Measurements from ENCODE around the gene ARSA.
A peak's percentile ranks its signal among the peaks of the same experiment; 100 is the strongest.
"Not testable (repeated sequence)": the region's sequence is repeated elsewhere in the genome, so short reads cannot be mapped to it uniquely, and the experiment has no call there.

ARSA gene

GRCh38 chr22:50665738-50666137 lies 37.8 kb upstream of the ARSA start:
- Histone ChIP-seq H3K4me3 (ENCODE audit: insufficient read length, low read depth) (no peak overlapping the region), H3K4me1 (ENCODE audit: insufficient read depth, insufficient read length) (no peaks in the 10 kb centered on the region), H3K36me3 (ENCODE audit: insufficient read depth, insufficient read length, low read length) (no peaks in the 10 kb centered on the region), H3K9ac (ENCODE audit: insufficient read length, low read depth) (no peak overlapping the region), H3K9me3 (ENCODE audit: insufficient read depth, low read length) (no peaks in the 10 kb centered on the region), H3K27me3 (ENCODE audit: insufficient read depth, insufficient read length) (no peaks in the 10 kb centered on the region)
- no peak for TF ChIP-seq ZNF274 (IDR thresholded peaks at IDR 0.05; ENCODE audit: low read depth, low read length)
- DNase-seq (ENCODE audit: low read depth, low spot score): no peak

GRCh38 chr22:50665212-50665611 lies 37.3 kb upstream of the ARSA start:
- DNase-seq (ENCODE audit: low read depth, low spot score): no peak
- no peak for TF ChIP-seq SUZ12 (IDR thresholded peaks at IDR 0.05; ENCODE audit: extremely low read depth, insufficient read depth, insufficient read length)
- TF ChIP-seq YY1 (IDR thresholded peaks at IDR 0.05; ENCODE audit: insufficient read depth, insufficient read length): no peak
- TF ChIP-seq ZNF274 (IDR thresholded peaks at IDR 0.05; ENCODE audit: low read depth, low read length): no peak
- no peak overlapping the region for H3K4me3 ChIP-seq (ENCODE audit: insufficient read length, low read depth)
- no peaks in the 10 kb centered on the region for H3K9me3 ChIP-seq (ENCODE audit: insufficient read depth, low read length)
- H3K36me3 ChIP-seq (ENCODE audit: insufficient read depth, insufficient read length, low read length): no peaks in the 10 kb centered on the region
- H3K9ac ChIP-seq (ENCODE audit: insufficient read length, low read depth): no peak overlapping the region
- no peaks in the 10 kb centered on the region for H3K27me3 ChIP-seq (ENCODE audit: insufficient read depth, insufficient read length)
- H3K4me1 ChIP-seq (ENCODE audit: insufficient read depth, insufficient read length): no peaks in the 10 kb centered on the region

- H3K4me3 ChIP-seq (ENCODE audit: insufficient read length, low read depth): no peak overlapping the region
- DNase-seq (ENCODE audit: low read depth, low spot score): no peak
- H3K9ac ChIP-seq (ENCODE audit: insufficient read length, low read depth): no peak overlapping the region
- no peaks in the 10 kb centered on the region for H3K9me3 ChIP-seq (ENCODE audit: insufficient read depth, low read length)
- TF ChIP-seq YY1 (IDR thresholded peaks at IDR 0.05; ENCODE audit: insufficient read depth, insufficient read length): no peak
- TF ChIP-seq SUZ12 (IDR thresholded peaks at IDR 0.05; ENCODE audit: extremely low read depth, insufficient read depth, insufficient read length): no peak
- TF ChIP-seq ZNF274 (IDR thresholded peaks at IDR 0.05; ENCODE audit: low read depth, low read length): no peak
- no peaks in the 10 kb centered on the region for H3K27me3 ChIP-seq (ENCODE audit: insufficient read depth, insufficient read length)
- H3K4me1 ChIP-seq (ENCODE audit: insufficient read depth, insufficient read length): peaks cover 8% of the 10 kb centered on the region
- no peaks in the 10 kb centered on the region for H3K36me3 ChIP-seq (ENCODE audit: insufficient read depth, insufficient read length, low read length)
Measured at GRCh38 chr22:50660306-50660705, 32.4 kb upstream of the ARSA start.

GRCh38 chr22:50659711-50660110 lies 31.8 kb upstream of the ARSA start:
- not testable (repeated sequence) for H3K4me3 ChIP-seq (ENCODE audit: insufficient read length, low read depth); H3K4me1 ChIP-seq (ENCODE audit: insufficient read depth, insufficient read length); H3K9me3 ChIP-seq (ENCODE audit: insufficient read depth, low read length); DNase-seq (ENCODE audit: low read depth, low spot score); H3K27me3 ChIP-seq (ENCODE audit: insufficient read depth, insufficient read length); H3K9ac ChIP-seq (ENCODE audit: insufficient read length, low read depth); H3K36me3 ChIP-seq (ENCODE audit: insufficient read depth, insufficient read length, low read length)

GRCh38 chr22:50657925-50658324 lies 30.0 kb upstream of the ARSA start:
- Histone ChIP-seq H3K4me1 (ENCODE audit: insufficient read depth, insufficient read length) (peaks cover 8% of the 10 kb centered on the region), H3K9me3 (ENCODE audit: insufficient read depth, low read length) (no peaks in the 10 kb centered on the region), H3K27me3 (ENCODE audit: insufficient read depth, insufficient read length) (no peaks in the 10 kb centered on the region), H3K36me3 (ENCODE audit: insufficient read depth, insufficient read length, low read length) (no peaks in the 10 kb centered on the region), H3K4me3 (ENCODE audit: insufficient read length, low read depth) (no peak overlapping the region), H3K9ac (ENCODE audit: insufficient read length, low read depth) (no peak overlapping the region)
- DNase-seq (ENCODE audit: low read depth, low spot score): no peak
- TF ChIP-seq SUZ12 (IDR thresholded peaks at IDR 0.05; ENCODE audit: extremely low read depth, insufficient read depth, insufficient read length): no peak
- no peak for TF ChIP-seq ZNF274 (IDR thresholded peaks at IDR 0.05; ENCODE audit: low read depth, low read length)
- no peak for TF ChIP-seq YY1 (IDR thresholded peaks at IDR 0.05; ENCODE audit: insufficient read depth, insufficient read length)

GRCh38 chr22:50656122-50657070 lies 28.4 kb upstream of the ARSA start:
- peaks cover 8% of the 10 kb centered on the region for H3K4me1 ChIP-seq (ENCODE audit: insufficient read depth, insufficient read length)
- no peak for TF ChIP-seq SUZ12 (IDR thresholded peaks at IDR 0.05; ENCODE audit: extremely low read depth, insufficient read depth, insufficient read length)
- TF ChIP-seq ZNF274 (IDR thresholded peaks at IDR 0.05; ENCODE audit: low read depth, low read length): no peak
- H3K27me3 ChIP-seq (ENCODE audit: insufficient read depth, insufficient read length): no peaks in the 10 kb centered on the region
- DNase-seq (ENCODE audit: low read depth, low spot score): no peak
- no peaks in the 10 kb centered on the region for H3K36me3 ChIP-seq (ENCODE audit: insufficient read depth, insufficient read length, low read length)
- H3K9me3 ChIP-seq (ENCODE audit: insufficient read depth, low read length): no peaks in the 10 kb centered on the region
- H3K4me3 ChIP-seq (ENCODE audit: insufficient read length, low read depth): no peak overlapping the region
- peak overlapping the region; percentile 21 for H3K9ac ChIP-seq (ENCODE audit: insufficient read length, low read depth)

- H3K27me3 ChIP-seq (ENCODE audit: insufficient read depth, insufficient read length); H3K36me3 ChIP-seq (ENCODE audit: insufficient read depth, insufficient read length, low read length); H3K9ac ChIP-seq (ENCODE audit: insufficient read length, low read depth); H3K4me1 ChIP-seq (ENCODE audit: insufficient read depth, insufficient read length); H3K4me3 ChIP-seq (ENCODE audit: insufficient read length, low read depth); DNase-seq (ENCODE audit: low read depth, low spot score): not testable (repeated sequence)
- H3K9me3 ChIP-seq (ENCODE audit: insufficient read depth, low read length): peaks cover 12% of the 10 kb centered on the region
Measured at GRCh38 chr22:50654664-50655063, 26.7 kb upstream of the ARSA start.

- H3K9ac ChIP-seq (ENCODE audit: insufficient read length, low read depth): no peak overlapping the region
- TF ChIP-seq YY1 (IDR thresholded peaks at IDR 0.05; ENCODE audit: insufficient read depth, insufficient read length): no peak
- TF ChIP-seq ZNF274 (IDR thresholded peaks at IDR 0.05; ENCODE audit: low read depth, low read length): no peak
- TF ChIP-seq SUZ12 (IDR thresholded peaks at IDR 0.05; ENCODE audit: extremely low read depth, insufficient read depth, insufficient read length): no peak
- H3K4me1 ChIP-seq (ENCODE audit: insufficient read depth, insufficient read length): peaks cover 8% of the 10 kb centered on the region
- DNase-seq (ENCODE audit: low read depth, low spot score): no peak
- no peak overlapping the region for H3K4me3 ChIP-seq (ENCODE audit: insufficient read length, low read depth)
- H3K27me3 ChIP-seq (ENCODE audit: insufficient read depth, insufficient read length): no peaks in the 10 kb centered on the region
- no peaks in the 10 kb centered on the region for H3K36me3 ChIP-seq (ENCODE audit: insufficient read depth, insufficient read length, low read length)
- peaks cover 26% of the 10 kb centered on the region for H3K9me3 ChIP-seq (ENCODE audit: insufficient read depth, low read length)
Measured at GRCh38 chr22:50653256-50653655, 25.3 kb upstream of the ARSA start.

- H3K9ac ChIP-seq (ENCODE audit: insufficient read length, low read depth); H3K36me3 ChIP-seq (ENCODE audit: insufficient read depth, insufficient read length, low read length); DNase-seq (ENCODE audit: low read depth, low spot score); H3K4me1 ChIP-seq (ENCODE audit: insufficient read depth, insufficient read length); H3K4me3 ChIP-seq (ENCODE audit: insufficient read length, low read depth): not testable (repeated sequence)
- Histone ChIP-seq H3K9me3 (ENCODE audit: insufficient read depth, low read length) (peaks cover 31% of the 10 kb centered on the region), H3K27me3 (ENCODE audit: insufficient read depth, insufficient read length) (peaks cover 10% of the 10 kb centered on the region)
Measured at GRCh38 chr22:50643821-50644101, 15.8 kb upstream of the ARSA start.

GRCh38 chr22:50643021-50643820 lies 15.3 kb upstream of the ARSA start:
- not testable (repeated sequence) for H3K9ac ChIP-seq (ENCODE audit: insufficient read length, low read depth); H3K4me1 ChIP-seq (ENCODE audit: insufficient read depth, insufficient read length); DNase-seq (ENCODE audit: low read depth, low spot score); H3K36me3 ChIP-seq (ENCODE audit: insufficient read depth, insufficient read length, low read length); H3K4me3 ChIP-seq (ENCODE audit: insufficient read length, low read depth)
- H3K9me3 ChIP-seq (ENCODE audit: insufficient read depth, low read length): peaks cover 26% of the 10 kb centered on the region
- peaks cover 10% of the 10 kb centered on the region for H3K27me3 ChIP-seq (ENCODE audit: insufficient read depth, insufficient read length)
